ENCODE data around the gene MAGI2.
A peak's percentile ranks its signal among the peaks of the same experiment; 100 is the strongest.

The MAGI2 gene

GRCh38 chr7:79060498-79060897, 393.0 kb downstream of the MAGI2 start:
- H2BK12ac ChIP-seq (ENCODE audit: low read length in 2 of 2) = no peak overlapping the region
- H2AK5ac ChIP-seq (ENCODE audit: low read length, severe bottlenecking) = no peak overlapping the region
- no peak overlapping the region for H4K8ac ChIP-seq (ENCODE audit: low read length)
- no peak for DNase-seq
- no peaks in the 10 kb centered on the region for H3K36me3 ChIP-seq (ENCODE audit: control insufficient read depth in 1 of 2, insufficient read depth in 2 of 2, low read depth in 1 of 2, low read length in 2 of 2)
- no peaks in the 10 kb centered on the region for H3K4me1 ChIP-seq (ENCODE audit: control insufficient read depth, insufficient read depth, low read depth, low read length)
- H3K14ac ChIP-seq (ENCODE audit: low read length in 2 of 2) = no peak overlapping the region
- H3K4me2 ChIP-seq (ENCODE audit: low read length, poor library complexity, severe bottlenecking) = no peak overlapping the region
- H2BK5ac ChIP-seq (ENCODE audit: low read depth, low read length, poor library complexity, severe bottlenecking) = no peak overlapping the region
- H2BK120ac ChIP-seq (ENCODE audit: low read depth, low read length) = no peak overlapping the region
- H3K27ac ChIP-seq (ENCODE audit: low read length, poor library complexity, severe bottlenecking) = no peak overlapping the region
- no peaks in the 10 kb centered on the region for H3K79me1 ChIP-seq (replicated peaks; ENCODE audit: low read length, poor library complexity, severe bottlenecking)
- H2AFZ ChIP-seq (ENCODE audit: low read depth, low read length) = no peak overlapping the region
- H3K4me3 ChIP-seq (ENCODE audit: insufficient read depth in 1 of 2, low read depth in 1 of 2, low read length in 2 of 2) = no peak overlapping the region
- H3K23ac ChIP-seq (ENCODE audit: low read length in 2 of 2) = no peak overlapping the region
- 100% methylated on average over 1 of the region's 3 CpGs for WGBS
- no peak overlapping the region for H4K91ac ChIP-seq (ENCODE audit: low read length)
- H3K4ac ChIP-seq (ENCODE audit: low read depth in 1 of 2, low read length in 2 of 2) = no peak overlapping the region
- H3K27me3 ChIP-seq (ENCODE audit: control insufficient read depth in 1 of 2, insufficient read depth in 1 of 2, low read length in 2 of 2) = no peaks in the 10 kb centered on the region
- no peak overlapping the region for H3K18ac ChIP-seq (ENCODE audit: low read depth in 1 of 2, low read length in 2 of 2)
- H3K9me3 ChIP-seq (ENCODE audit: control insufficient read depth, low read length) = no peaks in the 10 kb centered on the region
- no peak overlapping the region for H3K9ac ChIP-seq (ENCODE audit: low read length)
- no peak overlapping the region for H2BK15ac ChIP-seq (ENCODE audit: low read depth, poor library complexity, severe bottlenecking)

- H3K9ac ChIP-seq (ENCODE audit: low read length) = no peak overlapping the region
- H3K27me3 ChIP-seq (ENCODE audit: control insufficient read depth in 1 of 2, insufficient read depth in 1 of 2, low read length in 2 of 2) = no peaks in the 10 kb centered on the region
- H4K91ac ChIP-seq (ENCODE audit: low read length) = no peak overlapping the region
- H3K4me3 ChIP-seq (ENCODE audit: insufficient read depth in 1 of 2, low read depth in 1 of 2, low read length in 2 of 2) = no peak overlapping the region
- no peak overlapping the region for H2AK5ac ChIP-seq (ENCODE audit: low read length, severe bottlenecking)
- no peak for DNase-seq
- H2BK120ac ChIP-seq (ENCODE audit: low read depth, low read length) = no peak overlapping the region
- H2BK5ac ChIP-seq (ENCODE audit: low read depth, low read length, poor library complexity, severe bottlenecking) = no peak overlapping the region
- H2AFZ ChIP-seq (ENCODE audit: low read depth, low read length) = no peak overlapping the region
- H3K4me1 ChIP-seq (ENCODE audit: control insufficient read depth, insufficient read depth, low read depth, low read length) = peaks cover 3% of the 10 kb centered on the region
- no peak overlapping the region for H2BK15ac ChIP-seq (ENCODE audit: low read depth, poor library complexity, severe bottlenecking)
- 99% methylated on average over 5 of the region's 6 CpGs for WGBS
- H2BK12ac ChIP-seq (ENCODE audit: low read length in 2 of 2) = no peak overlapping the region
- no peak overlapping the region for H3K27ac ChIP-seq (ENCODE audit: low read length, poor library complexity, severe bottlenecking)
- no peaks in the 10 kb centered on the region for H3K79me1 ChIP-seq (replicated peaks; ENCODE audit: low read length, poor library complexity, severe bottlenecking)
- no peaks in the 10 kb centered on the region for H3K9me3 ChIP-seq (ENCODE audit: control insufficient read depth, low read length)
- H3K36me3 ChIP-seq (ENCODE audit: control insufficient read depth in 1 of 2, insufficient read depth in 2 of 2, low read depth in 1 of 2, low read length in 2 of 2) = no peaks in the 10 kb centered on the region
- H3K18ac ChIP-seq (ENCODE audit: low read depth in 1 of 2, low read length in 2 of 2) = no peak overlapping the region
- no peak overlapping the region for H3K23ac ChIP-seq (ENCODE audit: low read length in 2 of 2)
- no peak overlapping the region for H4K8ac ChIP-seq (ENCODE audit: low read length)
- no peak overlapping the region for H3K4ac ChIP-seq (ENCODE audit: low read depth in 1 of 2, low read length in 2 of 2)
- no peak overlapping the region for H3K4me2 ChIP-seq (ENCODE audit: low read length, poor library complexity, severe bottlenecking)
- no peak overlapping the region for H3K14ac ChIP-seq (ENCODE audit: low read length in 2 of 2)
Observed at GRCh38 chr7:79055722-79056415, 397.6 kb downstream of the MAGI2 start.

GRCh38 chr7:79051915-79052314, 401.6 kb downstream of the MAGI2 start:
- H4K8ac ChIP-seq (ENCODE audit: low read length) = no peak overlapping the region
- H3K14ac ChIP-seq (ENCODE audit: low read length in 2 of 2) = no peak overlapping the region

GRCh38 chr7:79050603-79051002, 402.9 kb downstream of the MAGI2 start:
- Histone ChIP-seq H3K18ac (ENCODE audit: low read depth in 1 of 2, low read length in 2 of 2) (no peak overlapping the region), H3K4me2 (ENCODE audit: low read length, poor library complexity, severe bottlenecking) (no peak overlapping the region), H3K27ac (ENCODE audit: low read length, poor library complexity, severe bottlenecking) (no peak overlapping the region), H2AFZ (ENCODE audit: low read depth, low read length) (no peak overlapping the region), H3K4me1 (ENCODE audit: control insufficient read depth, insufficient read depth, low read depth, low read length) (peaks cover 3% of the 10 kb centered on the region), H3K9me3 (ENCODE audit: control insufficient read depth, low read length) (no peaks in the 10 kb centered on the region), H4K8ac (ENCODE audit: low read length) (no peak overlapping the region), H4K91ac (ENCODE audit: low read length) (no peak overlapping the region), H3K4me3 (ENCODE audit: insufficient read depth in 1 of 2, low read depth in 1 of 2, low read length in 2 of 2) (no peak overlapping the region), H2BK5ac (ENCODE audit: low read depth, low read length, poor library complexity, severe bottlenecking) (no peak overlapping the region), H2BK12ac (ENCODE audit: low read length in 2 of 2) (no peak overlapping the region), H3K23ac (ENCODE audit: low read length in 2 of 2) (no peak overlapping the region), H3K9ac (ENCODE audit: low read length) (no peak overlapping the region), H2BK120ac (ENCODE audit: low read depth, low read length) (no peak overlapping the region), H2AK5ac (ENCODE audit: low read length, severe bottlenecking) (no peak overlapping the region), H3K4ac (ENCODE audit: low read depth in 1 of 2, low read length in 2 of 2) (no peak overlapping the region), H3K27me3 (ENCODE audit: control insufficient read depth in 1 of 2, insufficient read depth in 1 of 2, low read length in 2 of 2) (no peaks in the 10 kb centered on the region), H3K14ac (ENCODE audit: low read length in 2 of 2) (no peak overlapping the region), H3K36me3 (ENCODE audit: control insufficient read depth in 1 of 2, insufficient read depth in 2 of 2, low read depth in 1 of 2, low read length in 2 of 2) (no peaks in the 10 kb centered on the region), H3K79me1 (replicated peaks; ENCODE audit: low read length, poor library complexity, severe bottlenecking) (no peaks in the 10 kb centered on the region), H2BK15ac (ENCODE audit: low read depth, poor library complexity, severe bottlenecking) (no peak overlapping the region)
- over 99% methylated on average over 5 of the region's 5 CpGs for WGBS
- DNase-seq = peak; percentile 26

More at GRCh38 chr7:79051915-79052314, 401.6 kb downstream of the MAGI2 start:
- Histone ChIP-seq H3K79me1 (replicated peaks; ENCODE audit: low read length, poor library complexity, severe bottlenecking) (no peaks in the 10 kb centered on the region), H2AK5ac (ENCODE audit: low read length, severe bottlenecking) (no peak overlapping the region), H4K91ac (ENCODE audit: low read length) (no peak overlapping the region), H3K27ac (ENCODE audit: low read length, poor library complexity, severe bottlenecking) (no peak overlapping the region), H3K9me3 (ENCODE audit: control insufficient read depth, low read length) (no peaks in the 10 kb centered on the region), H3K9ac (ENCODE audit: low read length) (no peak overlapping the region), H2AFZ (ENCODE audit: low read depth, low read length) (no peak overlapping the region), H3K27me3 (ENCODE audit: control insufficient read depth in 1 of 2, insufficient read depth in 1 of 2, low read length in 2 of 2) (no peaks in the 10 kb centered on the region), H2BK12ac (ENCODE audit: low read length in 2 of 2) (no peak overlapping the region), H3K23ac (ENCODE audit: low read length in 2 of 2) (no peak overlapping the region), H3K4ac (ENCODE audit: low read depth in 1 of 2, low read length in 2 of 2) (no peak overlapping the region), H3K4me1 (ENCODE audit: control insufficient read depth, insufficient read depth, low read depth, low read length) (peaks cover 3% of the 10 kb centered on the region), H3K36me3 (ENCODE audit: control insufficient read depth in 1 of 2, insufficient read depth in 2 of 2, low read depth in 1 of 2, low read length in 2 of 2) (no peaks in the 10 kb centered on the region), H3K4me3 (ENCODE audit: insufficient read depth in 1 of 2, low read depth in 1 of 2, low read length in 2 of 2) (no peak overlapping the region), H2BK5ac (ENCODE audit: low read depth, low read length, poor library complexity, severe bottlenecking) (no peak overlapping the region), H2BK120ac (ENCODE audit: low read depth, low read length) (no peak overlapping the region), H2BK15ac (ENCODE audit: low read depth, poor library complexity, severe bottlenecking) (no peak overlapping the region), H3K4me2 (ENCODE audit: low read length, poor library complexity, severe bottlenecking) (no peak overlapping the region), H3K18ac (ENCODE audit: low read depth in 1 of 2, low read length in 2 of 2) (peak overlapping the region in 1 of 2 experiments; percentile 68)
- DNase-seq = peak; percentile 5
- WGBS = 90% methylated on average over 2 of the region's 2 CpGs
